Kidney glomerular epithelial cell (primary cell): ENCODE results near the gene TTC1.
"Not testable (repeated sequence)": the region's sequence is repeated elsewhere in the genome, so short reads cannot be mapped to it uniquely, and the experiment has no call there.

Source experiments
- DNase-seq: peaks from one replicate; lab custom pipeline; 2025; lab: John Stamatoyannopoulos, UW

TTC1 gene

GRCh38 chr5:159995907-159996306 lies 13.0 kb upstream of the TTC1 start:
- no peak for DNase-seq

DNA sequence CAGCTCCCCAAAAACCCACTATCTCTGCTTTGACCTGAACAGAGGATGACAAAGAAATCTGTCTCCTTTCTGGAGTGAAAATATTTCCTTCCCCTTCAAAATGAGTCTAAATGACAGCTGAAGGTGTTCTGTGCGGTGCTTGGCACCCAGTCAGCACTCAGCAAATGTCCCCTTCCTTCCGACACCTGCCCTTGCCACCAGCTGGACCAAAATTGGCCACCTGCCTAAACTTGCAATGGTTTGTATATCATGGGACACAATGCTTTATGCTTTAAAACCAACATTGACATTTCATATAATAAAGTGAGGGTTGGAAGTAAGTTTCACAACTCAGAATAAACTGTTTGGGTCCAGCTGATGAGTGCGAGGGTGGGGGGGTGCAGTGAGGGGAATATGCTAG lies 7.5 kb upstream of the TTC1 start:
- no peak for DNase-seq

DNA sequence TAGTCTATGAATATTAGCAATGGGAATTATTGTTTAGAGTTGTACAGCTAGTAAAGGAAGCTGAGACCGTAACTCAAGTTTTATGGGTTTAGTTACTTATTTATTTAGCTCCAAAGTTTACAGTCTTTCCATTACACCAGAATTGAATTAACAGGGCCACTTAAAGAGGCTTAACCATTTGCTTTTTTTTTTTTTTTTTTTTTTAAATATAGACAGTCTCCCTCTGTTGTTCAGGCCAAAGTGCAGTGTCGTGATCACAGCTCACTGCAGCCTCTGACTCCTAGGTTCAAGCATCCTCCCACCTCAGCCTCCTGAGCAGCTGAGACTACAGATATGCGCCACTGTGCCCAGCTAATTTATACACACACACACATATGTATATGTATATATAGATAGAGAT lies 1.4 kb upstream of the TTC1 start:
- no peak for DNase-seq

DNA sequence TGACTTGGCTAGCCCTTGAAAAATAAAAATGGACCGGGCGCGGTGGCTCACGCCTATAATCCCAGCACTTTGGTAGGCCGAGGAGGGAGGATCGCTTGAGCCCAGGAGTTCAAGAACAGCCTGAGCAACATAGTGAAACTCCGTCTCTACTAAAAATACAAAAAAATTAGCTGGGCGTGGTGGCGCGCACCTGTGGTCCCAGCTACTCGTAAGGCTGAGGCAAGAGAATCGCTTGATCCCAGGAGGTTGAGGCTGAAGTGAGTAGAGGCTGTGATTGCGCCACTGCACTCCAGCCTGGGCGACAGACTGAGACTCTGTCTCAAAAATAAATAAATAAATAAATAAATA lies 436 bp upstream of the TTC1 start:
- not testable (repeated sequence) for DNase-seq

- no peak for DNase-seq
Measured at GRCh38 chr5:160009591-160009989, 651 bp downstream of the TTC1 start.

- no peak for DNase-seq
Measured at GRCh38 chr5:160011471-160011870, 2.5 kb downstream of the TTC1 start.

GRCh38 chr5:160014197-160014596 lies 5.3 kb downstream of the TTC1 start:
- DNase-seq: not testable (repeated sequence)

- DNase-seq: no peak
Measured at GRCh38 chr5:160018945-160019625, 10.1 kb downstream of the TTC1 start.

GRCh38 chr5:160020266-160020770 lies 11.4 kb downstream of the TTC1 start:
- no peak for DNase-seq

DNA sequence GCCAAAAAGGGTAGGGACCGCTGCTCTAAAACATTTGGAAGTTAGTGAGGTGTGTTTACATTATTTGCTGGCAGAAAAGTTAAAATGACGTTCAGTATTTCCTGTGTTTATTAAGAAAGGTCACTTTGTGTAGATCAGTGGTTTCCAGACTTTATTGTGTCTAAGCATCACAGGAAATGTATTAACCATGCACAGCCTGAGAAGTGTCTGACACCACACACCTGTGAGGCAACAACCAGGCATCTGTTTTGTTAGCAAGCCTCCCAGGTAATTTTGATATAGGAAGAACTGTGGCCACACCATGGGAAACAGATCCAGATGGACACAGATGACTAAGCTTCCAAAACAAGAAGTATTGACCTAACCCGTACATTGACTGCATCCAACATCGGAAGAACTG lies 12.0 kb downstream of the TTC1 start:
- no peak for DNase-seq

GRCh38 chr5:160021831-160022446 lies 13.0 kb downstream of the TTC1 start:
- DNase-seq: peak; percentile 70

GRCh38 chr5:160023007-160023907 lies 14.3 kb downstream of the TTC1 start:
- DNase-seq: no peak

DNA sequence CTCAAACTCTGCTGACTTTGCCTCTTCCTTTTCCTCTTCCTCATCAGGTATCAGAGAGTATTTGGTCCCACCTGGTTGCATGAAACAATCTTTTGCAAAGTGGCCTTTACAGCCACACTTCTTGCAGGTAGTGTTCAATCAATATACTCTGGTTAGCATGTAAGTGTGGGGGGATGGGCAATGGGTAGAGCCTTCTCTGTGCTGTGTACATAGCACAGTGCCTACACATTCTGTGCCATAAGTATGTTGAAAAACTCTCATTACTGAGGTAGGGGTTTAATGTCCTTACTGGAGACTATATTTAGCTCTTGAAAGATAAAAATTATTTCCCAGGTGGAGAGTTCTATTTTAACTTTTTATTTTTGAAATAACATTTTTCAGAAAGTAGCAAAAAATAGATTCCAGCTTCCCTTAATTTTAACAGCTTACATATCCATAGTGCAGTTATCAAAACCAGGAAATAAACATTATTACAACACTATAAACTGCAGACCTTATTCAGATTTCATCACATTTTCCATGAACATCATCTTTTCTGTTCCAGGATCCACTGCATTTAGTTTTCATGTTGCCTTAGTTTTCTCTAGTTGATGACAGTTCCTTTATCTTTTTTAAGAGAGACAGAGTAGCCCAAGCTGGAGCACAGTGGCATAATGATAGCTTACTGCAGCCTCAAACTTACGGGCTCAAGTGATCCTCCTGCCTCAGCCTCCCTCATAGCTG lies 15.1 kb downstream of the TTC1 start:
- DNase-seq: no peak

- DNase-seq: no peak
Measured at GRCh38 chr5:160029004-160029403, 20.1 kb downstream of the TTC1 start.

GRCh38 chr5:160029540-160030139 lies 20.7 kb downstream of the TTC1 start:
- DNase-seq: no peak

DNA sequence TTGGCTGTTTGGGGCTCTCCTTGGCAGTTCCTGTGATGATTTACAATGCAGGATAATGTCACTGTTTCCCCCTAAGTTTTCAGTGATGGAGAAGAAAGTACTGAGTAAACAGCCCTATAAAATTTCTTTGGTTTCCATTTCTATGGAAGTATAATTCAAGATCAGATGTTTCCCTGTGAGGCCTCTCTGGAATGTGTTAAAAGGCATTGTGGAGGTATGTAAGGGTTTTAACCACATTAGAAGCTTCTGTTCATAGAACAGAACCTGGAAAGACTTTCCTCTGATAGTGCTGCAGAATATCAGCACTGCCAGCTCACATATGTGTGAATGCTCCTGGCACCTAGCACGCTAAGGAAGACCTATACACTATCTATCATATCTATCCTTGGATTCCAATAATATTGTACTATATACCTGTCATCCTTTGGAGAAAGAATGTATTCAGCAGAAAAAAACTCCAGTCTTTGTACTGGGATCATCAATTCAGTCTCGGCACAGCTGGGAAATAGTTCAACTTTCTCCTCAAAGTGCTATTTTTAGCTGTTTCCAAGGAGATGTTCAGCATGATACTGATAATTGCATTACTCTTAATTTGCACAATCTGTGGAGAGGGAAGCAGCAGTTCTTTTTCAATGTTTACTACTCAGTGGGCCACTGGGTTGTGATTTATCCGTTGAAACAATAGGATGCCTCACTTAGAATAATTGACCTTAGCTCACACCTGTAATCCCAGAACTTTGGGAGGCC lies 21.9 kb downstream of the TTC1 start:
- no peak for DNase-seq

DNA sequence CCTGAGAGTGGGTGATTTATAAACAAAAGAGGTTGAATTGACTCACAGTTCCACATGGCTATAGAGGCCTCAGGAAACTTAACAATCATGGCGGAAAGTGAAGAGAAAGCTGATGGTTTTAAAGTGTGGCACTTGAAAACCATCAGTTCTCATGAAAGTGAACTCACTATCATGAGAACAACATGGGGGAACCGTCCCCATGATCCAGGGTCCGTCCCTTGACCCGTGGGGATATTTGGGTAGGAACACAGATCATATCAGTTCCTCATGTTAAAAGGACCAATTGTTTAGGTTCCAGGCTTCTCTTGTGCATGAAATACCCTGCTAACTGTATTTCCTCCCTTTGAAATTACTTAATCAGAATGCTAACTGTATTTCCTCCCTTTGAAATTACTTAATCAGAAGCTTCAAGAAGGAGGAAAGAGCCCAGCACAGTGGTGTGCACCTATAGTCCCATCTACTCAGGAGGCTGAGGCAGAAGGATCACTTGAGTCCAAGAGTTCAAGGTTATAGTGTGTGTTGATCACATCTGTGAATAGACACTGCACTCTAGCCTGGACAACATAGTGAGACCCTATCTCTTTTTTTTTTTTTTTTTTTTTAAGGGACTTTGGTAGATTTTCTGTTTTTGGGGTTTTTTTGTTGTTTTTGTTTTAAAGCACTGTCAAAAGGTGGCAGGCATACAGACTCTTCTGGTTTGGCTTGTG lies 24.8 kb downstream of the TTC1 start:
- no peak for DNase-seq

DNA sequence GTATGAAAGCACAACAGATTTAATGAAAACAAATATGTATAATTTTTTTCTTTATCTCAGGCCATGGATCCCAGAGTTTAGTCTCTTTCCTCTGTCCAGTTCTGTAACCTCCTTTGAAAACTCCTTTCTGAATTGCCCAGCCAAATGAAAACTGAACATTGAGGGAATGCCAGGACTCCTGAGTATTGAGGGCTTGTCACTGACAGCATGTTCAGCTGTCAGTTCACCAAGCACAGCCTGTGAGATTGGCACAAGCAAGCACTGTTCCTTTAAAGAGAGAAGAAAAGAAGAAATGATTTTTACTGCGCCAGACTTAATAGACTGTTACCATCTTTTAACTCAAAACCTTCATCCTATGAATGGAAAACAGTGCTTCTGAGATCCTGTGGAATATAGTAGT lies 27.3 kb downstream of the TTC1 start:
- DNase-seq: no peak

DNA sequence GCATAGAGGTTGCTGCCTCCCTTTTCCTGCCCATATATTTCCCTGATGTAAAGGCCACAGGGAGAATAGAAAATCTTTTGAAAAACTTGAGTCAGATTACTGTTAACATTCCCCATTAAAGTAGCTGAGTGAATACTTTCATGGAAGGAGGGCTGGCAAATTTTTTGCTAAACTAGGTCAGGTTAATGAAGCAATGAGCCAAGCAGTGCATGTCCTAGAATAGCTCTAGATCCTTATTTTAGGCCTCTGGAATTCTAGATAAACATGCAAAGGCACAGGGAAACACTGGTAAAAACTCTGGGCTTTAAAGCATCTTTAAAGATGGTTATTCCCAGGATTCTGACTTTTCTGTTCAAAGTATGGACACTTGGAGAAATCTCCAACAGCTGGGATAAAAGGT lies 27.9 kb downstream of the TTC1 start:
- no peak for DNase-seq

GRCh38 chr5:160039810-160040470 lies 31.0 kb downstream of the TTC1 start:
- DNase-seq: no peak
